NCI-H2107 (cell line): Measurements from ENCODE around the gene DNAAF1.

ENCODE experiments used
- DNase-seq: peaks from one replicate; lab custom pipeline; 2025; lab: John Stamatoyannopoulos, UW

The DNAAF1 gene

DNA sequence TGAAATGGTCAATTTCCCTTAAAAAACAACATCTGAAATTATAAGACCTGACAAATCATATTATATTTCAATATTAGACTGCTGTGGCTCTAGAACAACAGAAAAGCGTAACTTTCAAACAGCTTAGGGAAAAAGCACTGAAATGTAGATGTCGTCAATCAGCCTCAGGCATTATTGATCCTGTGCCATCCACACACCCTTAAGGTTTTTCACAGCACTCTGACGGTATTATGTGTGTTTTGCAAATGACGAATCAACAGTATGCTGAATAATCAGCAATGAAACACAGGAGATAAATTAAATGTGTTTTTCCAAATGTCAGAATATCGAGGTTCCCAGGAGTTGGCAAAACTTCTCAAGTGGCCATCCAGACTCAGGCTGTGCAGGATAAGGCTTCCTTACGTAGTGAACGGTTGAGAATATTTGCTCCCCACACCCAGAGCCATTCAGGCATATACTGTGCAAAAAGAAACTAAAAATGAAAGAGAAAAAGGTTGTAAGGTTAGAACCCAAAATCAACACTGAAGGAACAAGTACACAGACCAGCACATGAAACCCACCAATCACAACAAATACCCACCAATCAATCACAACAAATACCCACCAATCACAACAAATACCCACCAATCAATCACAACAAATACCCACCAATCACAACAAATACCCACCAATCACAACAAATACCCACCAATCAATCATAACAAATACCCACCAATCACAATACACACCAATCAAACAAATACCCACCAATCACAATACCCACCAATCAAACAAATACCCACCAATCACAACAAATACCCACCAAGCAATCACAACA is 20.6 kb upstream of the DNAAF1 start:
- no peak for DNase-seq

DNA sequence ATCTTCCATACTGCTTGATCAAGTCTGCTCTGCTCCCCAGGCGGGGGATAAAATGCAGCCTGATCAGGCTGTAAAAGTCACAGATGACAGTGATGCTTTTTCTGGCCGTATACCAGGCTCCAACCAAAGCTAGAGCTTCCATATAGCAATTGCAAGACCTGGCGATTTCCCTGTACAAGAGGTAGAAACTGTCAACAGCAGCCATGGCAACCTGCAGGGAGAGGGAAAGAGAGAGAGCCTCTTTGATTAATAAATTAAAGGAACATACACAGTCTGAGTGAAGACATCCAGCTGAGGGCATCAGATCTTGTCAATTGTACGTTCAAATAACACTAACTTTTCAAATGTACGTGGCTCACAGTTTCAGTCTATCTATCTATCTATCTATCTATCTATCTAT is 14.0 kb upstream of the DNAAF1 start:
- DNase-seq, result no peak

DNA sequence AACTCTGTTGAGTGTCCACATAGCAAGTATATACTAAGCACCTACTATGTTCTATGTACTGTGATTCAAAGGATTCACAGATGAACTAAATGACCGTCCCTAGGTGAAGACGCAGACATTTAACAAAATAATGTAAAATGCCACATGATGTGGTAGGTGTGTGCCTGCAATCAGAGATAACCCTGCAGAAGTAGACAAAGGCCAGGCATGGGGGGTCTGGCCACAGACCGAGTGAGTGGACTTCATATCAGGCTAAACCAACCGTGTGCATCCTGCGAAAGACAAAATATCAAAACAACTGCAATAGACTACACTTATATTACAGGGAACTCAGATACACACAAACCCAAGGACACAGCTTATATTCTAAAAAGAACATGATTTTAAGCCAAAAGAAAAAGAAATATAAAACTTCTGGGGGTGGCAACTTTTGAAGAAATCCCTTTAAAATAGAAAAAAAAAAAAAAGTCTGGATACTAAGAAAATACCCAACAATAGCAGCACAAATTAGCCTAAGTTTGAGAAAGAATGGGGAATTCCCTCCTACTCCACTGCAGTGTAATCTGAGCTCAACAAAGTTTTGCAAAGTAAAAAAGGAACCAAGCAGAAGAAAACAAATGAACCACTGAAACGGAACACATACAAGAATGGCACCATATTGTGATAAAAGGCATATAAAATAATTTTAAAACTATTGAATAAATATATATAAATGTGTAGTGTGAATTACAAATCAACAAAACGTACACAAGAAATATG is 12.4 kb upstream of the DNAAF1 start:
- no peak for DNase-seq

DNA sequence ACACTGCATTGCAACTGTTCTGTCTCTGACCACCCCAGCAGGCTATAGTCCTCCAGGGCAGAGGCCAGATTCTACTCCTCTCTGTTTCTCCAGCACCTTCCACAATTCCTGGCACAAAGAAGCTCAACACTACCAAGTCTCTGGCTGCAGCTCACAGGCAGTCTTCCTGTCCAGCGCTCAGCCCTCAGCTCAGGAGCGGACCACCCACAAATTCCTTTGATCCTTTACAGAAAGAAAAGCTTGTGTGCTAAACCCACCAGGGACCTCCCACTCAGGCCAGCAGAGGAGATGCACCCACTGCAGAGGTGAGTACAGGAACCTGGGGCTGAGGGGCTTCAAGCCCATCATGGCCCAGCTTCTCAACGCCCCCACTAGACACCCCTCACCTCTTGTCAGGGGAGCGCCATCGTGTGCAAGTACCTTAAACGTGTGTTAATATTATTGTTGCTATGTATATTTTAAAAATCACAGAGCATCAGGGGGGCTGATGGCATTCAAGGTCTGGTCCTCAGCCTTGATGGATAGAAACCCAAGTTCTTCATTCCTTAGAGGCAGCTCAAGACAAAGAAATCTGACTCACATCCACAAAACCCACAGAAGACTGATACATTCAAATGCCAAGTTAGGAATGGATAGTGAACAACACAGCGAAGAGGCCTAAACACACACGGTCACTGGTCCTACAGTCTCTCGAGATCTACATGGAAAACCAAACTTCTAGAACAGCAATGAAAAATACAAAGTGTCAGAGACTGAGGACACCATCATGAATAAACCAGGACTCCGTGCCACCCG is 8.6 kb upstream of the DNAAF1 start:
- DNase-seq, result no peak

- no peak for DNase-seq
Observed at GRCh38 chr16:84137287-84137686, 7.8 kb upstream of the DNAAF1 start.

DNA sequence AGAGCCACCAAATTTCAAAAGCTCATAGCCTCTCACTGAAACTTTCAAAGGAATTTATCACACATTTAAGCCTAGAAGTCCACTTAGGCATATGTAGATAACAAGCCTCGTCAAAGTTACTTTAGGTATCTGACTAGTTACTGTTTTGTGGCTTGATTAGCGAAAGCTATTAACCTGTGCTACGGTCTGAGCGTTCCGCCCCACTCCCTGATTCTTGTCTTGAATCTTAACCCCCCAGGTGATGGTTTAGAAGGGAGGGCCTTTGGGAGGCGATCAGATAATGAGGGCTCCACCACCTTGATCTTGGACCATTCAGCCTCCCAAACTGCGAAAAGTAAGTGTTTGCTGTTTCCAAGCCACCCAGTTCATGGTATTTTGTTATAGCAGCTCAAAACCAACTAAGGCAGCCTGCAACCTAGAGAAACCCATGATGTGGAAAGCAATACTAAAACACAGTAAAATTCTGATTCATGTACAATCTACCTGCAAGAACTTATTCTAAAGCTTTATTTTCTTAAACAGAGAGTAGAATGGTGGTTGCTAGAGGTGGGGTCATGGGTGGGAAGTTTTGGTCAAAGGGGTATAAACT is 7.2 kb upstream of the DNAAF1 start:
- no peak for DNase-seq

DNA sequence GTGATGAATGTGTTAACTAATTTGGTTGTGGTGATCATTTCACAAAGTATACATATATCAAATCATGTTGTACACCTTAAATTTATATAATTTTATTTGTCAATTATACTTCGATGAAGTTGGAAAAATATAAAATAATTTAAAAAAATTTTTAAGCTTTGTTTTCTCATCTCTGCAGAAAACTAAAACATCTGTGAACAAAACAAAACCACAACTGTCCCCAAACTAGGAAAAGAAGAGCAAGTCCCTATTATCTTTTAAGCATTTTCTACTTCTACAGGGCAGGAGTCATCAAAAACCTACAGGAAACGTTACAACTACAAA is 6.6 kb upstream of the DNAAF1 start:
- DNase-seq, result no peak

DNA sequence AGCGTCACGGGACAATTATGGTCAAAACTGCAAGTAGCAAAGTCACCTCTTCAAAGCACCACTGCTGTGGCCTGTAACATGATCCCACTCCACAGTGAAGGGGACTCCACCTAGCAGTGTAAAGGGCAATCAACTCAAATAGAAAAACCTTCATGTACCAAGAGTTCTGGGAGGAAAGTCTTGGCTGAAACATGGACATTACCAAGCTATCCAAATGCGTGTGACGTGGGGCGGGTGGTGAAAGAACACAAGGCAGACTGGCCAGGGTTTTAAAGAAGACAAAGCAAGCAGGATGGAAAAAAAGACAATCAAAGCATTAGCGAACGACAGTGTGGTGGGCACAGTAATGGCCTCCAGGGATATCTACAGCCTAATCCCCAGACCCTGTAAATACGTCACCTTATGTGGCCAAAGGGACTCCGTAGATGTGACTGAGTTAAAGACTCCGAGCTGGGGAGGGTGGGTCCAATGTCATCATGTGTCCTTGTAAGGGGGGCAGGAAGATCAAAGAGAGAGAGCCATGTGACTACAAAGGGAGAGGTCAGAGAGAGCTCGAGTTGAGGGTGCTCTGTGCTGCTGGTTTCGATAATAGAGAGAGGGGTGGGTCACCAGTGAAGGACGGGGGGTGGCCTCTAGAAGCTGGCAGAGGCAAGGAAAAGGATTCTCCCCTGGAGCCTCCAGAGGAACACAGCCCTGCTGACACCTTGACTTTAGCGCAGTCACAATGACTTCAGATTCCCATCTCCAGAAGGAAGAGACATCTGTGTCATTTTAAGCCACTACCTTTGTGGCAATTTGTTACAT is 6.1 kb upstream of the DNAAF1 start:
- DNase-seq, result peak; percentile 70

DNA sequence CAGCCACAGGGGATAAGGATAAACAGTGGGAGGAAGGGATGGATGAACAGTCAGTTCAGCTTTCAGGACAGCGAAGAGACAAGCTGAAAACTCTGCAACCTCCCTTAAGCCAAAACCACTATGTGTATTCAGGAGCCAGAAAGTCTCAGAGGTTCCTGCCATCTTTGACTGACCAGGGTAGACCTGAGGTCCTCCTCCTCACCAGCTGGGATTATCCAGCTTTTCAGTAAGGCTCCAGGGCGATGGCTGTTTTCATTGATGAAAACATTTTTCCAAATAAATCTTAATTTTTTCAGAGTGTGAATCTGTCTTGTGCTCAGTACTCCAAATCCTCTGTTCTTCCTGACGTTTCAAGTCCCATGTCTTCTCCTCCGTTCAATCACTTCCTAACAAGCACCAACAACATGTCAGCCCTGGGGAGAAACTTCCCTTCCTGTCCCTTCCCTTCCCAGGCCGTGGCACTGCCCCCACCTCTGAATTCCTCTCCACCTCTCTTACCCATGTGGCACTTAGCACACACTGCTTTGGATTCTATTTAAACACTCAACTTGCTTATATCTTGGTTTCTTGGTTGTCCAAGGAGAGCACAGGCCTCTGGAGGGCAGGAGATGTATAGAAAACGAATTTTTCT is 5.4 kb upstream of the DNAAF1 start:
- DNase-seq, result no peak

DNA sequence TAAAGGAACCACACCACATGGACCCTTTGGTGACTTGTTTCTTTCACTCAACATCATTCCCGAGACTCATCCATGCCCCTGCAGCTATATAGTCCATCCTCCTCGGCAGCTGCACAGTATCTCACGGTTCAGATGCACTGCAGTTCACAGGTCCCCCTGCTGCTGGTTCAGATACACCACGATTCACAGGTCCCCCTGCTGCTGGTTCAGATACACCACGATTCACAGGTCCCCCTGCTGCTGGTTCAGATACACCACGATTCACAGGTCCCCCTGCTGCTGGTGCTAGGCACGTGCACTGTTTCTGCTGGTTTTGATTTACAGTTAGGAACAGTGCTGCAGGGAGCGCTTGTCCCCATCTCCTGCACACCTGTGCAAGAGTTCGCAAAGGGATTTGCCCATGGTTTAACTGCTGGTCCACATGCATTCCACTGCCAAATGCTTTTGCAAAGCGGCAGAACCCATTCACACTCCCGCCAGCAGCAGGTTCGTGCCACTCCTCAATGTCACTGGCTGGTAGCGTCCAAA is 3.9 kb upstream of the DNAAF1 start:
- no peak for DNase-seq

DNA sequence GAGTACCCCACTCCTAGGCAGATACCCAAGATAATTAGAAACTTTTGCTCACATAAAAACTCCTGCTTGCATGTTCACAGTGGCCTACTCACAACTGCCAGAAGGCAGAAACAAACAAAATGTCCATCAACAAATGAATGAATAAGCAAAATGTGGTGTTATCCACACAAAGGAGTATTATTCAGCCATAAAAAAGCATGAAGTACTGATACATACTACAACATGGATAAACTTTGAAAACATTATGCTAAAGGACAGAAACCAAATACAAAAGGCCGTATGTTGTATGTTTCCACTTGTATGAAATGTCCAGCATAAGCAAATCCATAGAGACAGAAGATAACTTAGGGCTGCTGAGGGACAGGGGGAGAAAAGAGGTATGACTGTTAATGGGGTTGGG is 2.0 kb upstream of the DNAAF1 start:
- no peak for DNase-seq

GRCh38 chr16:84143784-84144199 is 1.3 kb upstream of the DNAAF1 start:
- DNase-seq, result no peak

DNA sequence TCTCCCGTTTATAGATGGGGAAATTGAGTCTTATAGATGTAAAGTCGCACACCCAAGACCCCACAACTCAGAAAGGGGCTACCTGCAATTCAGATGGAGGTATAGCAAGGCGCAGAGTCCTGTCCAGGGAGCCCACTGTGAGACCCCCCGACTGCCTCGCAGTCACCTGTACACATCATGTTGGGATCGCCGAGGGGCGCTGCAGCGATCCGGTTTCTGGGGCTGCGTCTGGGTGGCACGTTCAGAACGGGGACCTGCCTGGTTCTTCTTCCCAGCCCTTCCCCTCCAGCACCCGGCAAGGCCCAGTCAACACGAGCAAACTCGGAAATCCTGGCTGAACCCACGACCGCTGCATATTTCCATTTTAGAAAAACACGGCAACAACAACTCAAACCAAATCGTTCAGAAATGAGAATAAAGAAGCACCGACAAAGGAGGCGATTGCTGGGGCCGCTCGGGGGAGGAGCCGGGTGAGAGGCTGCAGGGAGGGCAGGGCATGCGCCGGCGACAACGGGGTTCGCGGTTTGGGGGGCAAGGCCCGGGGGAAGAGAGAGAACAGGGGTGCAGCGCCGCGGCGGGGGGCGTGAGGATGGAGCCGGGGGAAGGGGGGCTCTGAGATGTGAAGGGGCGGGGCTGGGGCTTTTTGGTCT is 774 bp upstream of the DNAAF1 start:
- no peak for DNase-seq

- DNase-seq, result no peak
Observed at GRCh38 chr16:84150926-84151325, 5.8 kb downstream of the DNAAF1 start.

DNA sequence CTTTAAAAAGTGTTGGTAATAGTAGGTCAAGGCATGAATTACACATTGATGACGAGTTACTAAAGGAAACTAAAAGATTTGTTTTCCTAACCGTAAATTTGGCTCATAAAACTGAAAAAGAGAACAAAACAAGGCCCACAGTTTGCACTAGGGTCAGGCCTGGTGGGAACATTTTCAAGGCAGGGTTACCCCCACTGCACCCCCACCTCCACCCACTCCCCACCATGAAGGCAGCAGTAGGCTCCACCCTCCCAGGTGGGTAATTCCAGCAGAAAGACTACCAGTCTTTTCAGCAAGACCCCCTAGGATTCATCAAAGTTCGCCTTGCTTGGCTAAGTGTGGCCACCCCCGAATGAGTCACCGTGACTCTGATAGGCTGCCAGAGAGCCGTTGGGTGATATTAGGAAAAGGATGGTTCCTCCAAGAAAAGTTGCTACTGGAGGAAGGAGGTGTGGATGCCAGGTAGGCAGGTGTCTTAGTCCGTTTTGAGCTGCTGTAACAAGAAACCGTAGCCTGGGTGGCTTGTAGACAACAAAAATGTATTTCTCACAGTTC is 8.6 kb downstream of the DNAAF1 start:
- no peak for DNase-seq

- DNase-seq, result no peak
Observed at GRCh38 chr16:84155226-84155625, 10.1 kb downstream of the DNAAF1 start.

GRCh38 chr16:84155771-84156170 is 10.7 kb downstream of the DNAAF1 start:
- DNase-seq, result no peak

DNA sequence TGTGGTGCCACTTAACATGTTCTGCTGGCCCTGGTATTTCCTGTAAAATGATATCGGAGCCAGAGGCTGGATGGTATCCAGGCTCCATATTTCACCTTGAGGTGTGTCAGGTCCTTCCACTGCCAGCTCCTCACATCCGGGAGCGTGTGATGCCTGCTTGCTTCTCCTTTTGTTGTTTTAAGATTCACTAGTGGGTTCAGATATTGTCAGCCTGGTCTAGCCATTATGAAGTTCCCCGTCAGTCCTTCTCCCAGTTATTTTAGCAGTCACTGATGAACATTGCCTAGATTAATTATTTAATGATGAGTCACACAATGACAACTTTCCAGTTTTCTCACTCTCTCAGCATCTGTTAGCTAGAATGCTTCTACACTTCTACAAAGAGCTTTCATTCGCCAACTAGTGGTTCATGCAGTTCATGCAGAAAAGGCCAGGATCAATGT is 11.3 kb downstream of the DNAAF1 start:
- DNase-seq, result no peak

- no peak for DNase-seq
Observed at GRCh38 chr16:84159007-84159406, 13.9 kb downstream of the DNAAF1 start.

GRCh38 chr16:84159800-84160199 is 14.7 kb downstream of the DNAAF1 start:
- DNase-seq, result no peak
